Activated CD4-positive, alpha-beta memory T cell treated with anti-CD3 and anti-CD28 coated beads for 36 hours (primary cell): ENCODE measurements around the gene ANO7. TPM values are rescaled to one million over a fixed set of nuclear protein-coding genes. Genes with fewer than 3 reads are reported as not detected.

Experiments used
- CTCF ChIA-PET: fragments of 350-600 bp; sonication (Branson Sonifier 250); formaldehyde crosslinking; loops from one replicate; lab custom pipeline; 2021; ENCODE audit warnings: antibody characterized with exemption, inconsistent platforms; lab: Charles Lee
- POLR2A ChIA-PET: fragments of 350-600 bp; sonication (Branson Sonifier 250); formaldehyde crosslinking; loops from one replicate; lab custom pipeline; 2021; ENCODE audit warnings: antibody characterized with exemption; lab: Charles Lee
- DNase-seq: peaks from one replicate; pipeline ENCODE4 v3.0.0-alpha.2; 2020
- H3K27ac Mint-ChIP-seq: one replicate; pipeline ENCODE4 v1.8.0; 2021; ENCODE audit warnings: mixed read lengths
- H3K27me3 Mint-ChIP-seq: one replicate; pipeline ENCODE4 v1.8.0; 2021; ENCODE audit warnings: mixed read lengths
- H3K36me3 Mint-ChIP-seq: one replicate; pipeline ENCODE4 v1.8.0; 2021; ENCODE audit warnings: mixed read lengths
- H3K4me1 Mint-ChIP-seq: one replicate; pipeline ENCODE4 v1.8.0; 2021; ENCODE audit warnings: low read depth, mixed read lengths
- H3K4me3 Mint-ChIP-seq: one replicate; pipeline ENCODE4 v1.8.0; 2021; ENCODE audit warnings: mild to moderate bottlenecking, mixed read lengths
- H3K9me3 Mint-ChIP-seq: one replicate; pipeline ENCODE4 v1.8.0; 2021; ENCODE audit warnings: mixed read lengths
- intact Hi-C: fragments of 100-400 bp; cut with micrococcal nuclease; formaldehyde crosslinking; loops from one replicate; pipeline ENCODE4 v1.15.1; 2023
- total RNA-seq, 2 experiments: library from RNA; stranded (reverse); gene quantifications; one replicate each; pipeline ENCODE4 v1.2.3, GENCODE V29; 2021

ANO7 gene
- total RNA-seq, 2 experiments from 2014 or later, result 1.4 to 2.1 TPM

DNA sequence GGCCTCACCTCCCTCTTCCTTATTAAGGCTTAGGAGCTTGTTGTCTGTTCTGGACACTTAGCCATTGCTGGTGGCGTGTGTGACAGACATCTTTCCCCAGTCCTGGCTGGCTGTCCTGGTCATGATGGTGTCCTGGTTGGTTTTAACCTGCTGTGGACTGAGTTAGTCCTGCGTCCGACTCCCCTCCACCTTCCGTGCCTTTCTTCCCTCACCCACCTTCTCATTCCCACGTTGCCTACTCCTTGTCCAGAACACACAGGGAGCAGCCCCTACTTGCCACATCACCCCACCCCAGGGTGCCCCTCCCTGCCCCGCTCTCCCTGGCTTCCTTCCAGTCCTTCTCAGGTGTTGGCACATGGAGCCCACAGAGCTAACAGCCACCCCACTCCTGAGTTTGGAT lies 9.5 kb downstream of the ANO7 start:
- CTCF ChIA-PET, result no interaction called here
- Mint-ChIP-seq H3K27me3 (no peaks in the 10 kb centered on the region), H3K4me1 (no peaks in the 10 kb centered on the region), H3K9me3 (no peaks in the 10 kb centered on the region), H3K27ac (no peak overlapping the region), H3K36me3 (no peaks in the 10 kb centered on the region), H3K4me3 (no peak overlapping the region)
- no peak for DNase-seq
- intact Hi-C loops, result no loop called here
- POLR2A ChIA-PET, result no interaction called here

- Mint-ChIP-seq H3K4me1 (no peaks in the 10 kb centered on the region), H3K36me3 (no peaks in the 10 kb centered on the region), H3K4me3 (no peak overlapping the region), H3K9me3 (no peaks in the 10 kb centered on the region), H3K27me3 (no peaks in the 10 kb centered on the region), H3K27ac (no peak overlapping the region)
- no peak for DNase-seq
- POLR2A ChIA-PET, result no interaction called here
- CTCF ChIA-PET, result no interaction called here
- intact Hi-C loops, result no loop called here
Observed at GRCh38 chr2:241198381-241199279, 10.2 kb downstream of the ANO7 start.

- CTCF ChIA-PET, result no interaction called here
Observed at GRCh38 chr2:241199286-241199685, 10.8 kb downstream of the ANO7 start.

DNA sequence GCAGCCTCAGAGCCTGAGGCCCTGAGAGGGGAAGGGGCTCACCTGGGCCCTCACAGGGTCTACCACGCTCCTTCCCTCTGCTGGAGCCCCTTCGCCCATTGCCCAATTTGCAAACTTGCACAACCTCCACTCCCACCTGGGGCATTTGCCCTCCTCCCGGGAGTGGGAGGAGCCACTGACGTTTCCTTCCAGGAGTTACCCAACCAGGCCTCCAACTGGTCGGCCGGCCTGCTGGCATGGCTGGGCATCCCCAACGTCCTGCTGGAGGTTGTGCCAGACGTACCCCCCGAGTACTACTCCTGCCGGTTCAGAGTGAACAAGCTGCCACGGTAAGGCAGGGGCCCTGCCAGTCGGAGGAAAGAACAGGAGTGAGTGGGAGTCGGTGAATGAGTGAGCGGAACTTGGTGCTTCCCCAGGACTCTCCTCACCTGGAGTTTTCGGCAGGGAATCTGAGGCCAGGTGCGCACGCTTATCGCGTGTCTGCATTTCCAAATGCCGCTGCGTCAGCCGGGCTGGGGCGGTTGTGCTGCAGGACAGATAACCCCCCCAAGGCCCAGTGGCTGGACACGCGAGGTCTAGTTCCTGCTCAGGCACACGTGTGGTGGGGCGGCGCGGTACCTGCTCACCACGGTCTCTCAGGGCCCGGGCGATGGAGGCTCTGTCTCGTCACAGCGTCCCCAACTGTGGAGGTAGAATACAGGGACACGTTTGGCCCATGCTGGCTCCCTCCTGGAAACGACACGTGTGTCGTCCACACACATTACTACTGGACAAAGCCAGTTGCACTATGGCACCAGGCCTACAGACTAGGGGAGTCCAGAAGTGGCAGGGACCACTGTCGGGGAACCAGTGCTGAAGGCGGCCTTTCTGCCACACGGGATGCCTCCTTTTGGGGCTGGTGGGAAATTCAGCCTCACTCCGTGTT lies 11.7 kb downstream of the ANO7 start:
- H3K4me3 Mint-ChIP-seq, result no peak overlapping the region
- H3K27me3 Mint-ChIP-seq, result no peaks in the 10 kb centered on the region
- no peak overlapping the region for H3K27ac Mint-ChIP-seq
- no peaks in the 10 kb centered on the region for H3K36me3 Mint-ChIP-seq
- H3K9me3 Mint-ChIP-seq, result no peaks in the 10 kb centered on the region
- POLR2A ChIA-PET, result no interaction called here
- no peaks in the 10 kb centered on the region for H3K4me1 Mint-ChIP-seq
- intact Hi-C loops, result no loop called here
- no peak for DNase-seq
- CTCF ChIA-PET, result no interaction called here

More at GRCh38 chr2:241199286-241199685, 10.8 kb downstream of the ANO7 start:
- H3K4me3 Mint-ChIP-seq, result no peak overlapping the region
- no peaks in the 10 kb centered on the region for H3K4me1 Mint-ChIP-seq
- H3K27me3 Mint-ChIP-seq, result no peaks in the 10 kb centered on the region
- POLR2A ChIA-PET, result no interaction called here
- intact Hi-C loops, result no loop called here
- no peak overlapping the region for H3K27ac Mint-ChIP-seq
- no peaks in the 10 kb centered on the region for H3K9me3 Mint-ChIP-seq
- H3K36me3 Mint-ChIP-seq, result no peaks in the 10 kb centered on the region
- no peak for DNase-seq

DNA sequence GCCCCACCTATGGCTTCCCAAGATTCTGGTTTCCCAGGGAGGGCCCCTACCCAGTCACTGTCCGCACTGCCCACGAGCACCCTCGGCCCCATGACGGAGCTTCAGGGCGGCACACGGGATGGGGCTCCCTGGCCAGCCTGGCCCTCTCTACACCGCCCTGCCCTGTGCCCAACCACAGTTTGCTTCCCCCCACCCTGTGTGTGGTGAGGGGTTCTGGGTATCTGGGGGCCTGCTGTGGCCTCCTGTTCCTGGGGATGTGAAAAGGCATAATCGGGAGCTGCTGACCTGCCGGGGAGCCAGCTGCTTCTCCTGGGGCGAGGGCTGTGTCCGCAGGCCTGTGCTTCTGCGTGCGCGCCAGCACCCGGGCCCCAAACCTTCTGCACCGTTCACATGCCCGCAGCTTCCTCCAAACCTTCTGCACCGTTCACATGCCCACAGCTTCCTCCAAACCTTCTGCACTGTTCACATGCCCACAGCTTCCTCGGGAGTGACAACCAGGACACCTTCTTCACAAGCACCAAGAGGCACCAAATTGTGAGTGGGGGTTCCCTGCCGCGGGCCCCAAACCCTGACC lies 12.4 kb downstream of the ANO7 start:
- Mint-ChIP-seq H3K9me3 (no peaks in the 10 kb centered on the region), H3K27ac (no peak overlapping the region), H3K36me3 (no peaks in the 10 kb centered on the region), H3K27me3 (no peaks in the 10 kb centered on the region), H3K4me1 (no peaks in the 10 kb centered on the region), H3K4me3 (no peak overlapping the region)
- intact Hi-C loops, result no loop called here
- no peak for DNase-seq
- POLR2A ChIA-PET, result no interaction called here
- CTCF ChIA-PET, result no interaction called here

- Mint-ChIP-seq H3K9me3 (no peaks in the 10 kb centered on the region), H3K36me3 (no peaks in the 10 kb centered on the region), H3K27me3 (no peaks in the 10 kb centered on the region), H3K4me3 (no peak overlapping the region), H3K4me1 (no peaks in the 10 kb centered on the region), H3K27ac (no peak overlapping the region)
- intact Hi-C loops, result no loop called here
- no peak for DNase-seq
- ChIA-PET POLR2A (no interaction called here), CTCF (no interaction called here)
Observed at GRCh38 chr2:241201445-241202267, 13.2 kb downstream of the ANO7 start.

GRCh38 chr2:241202268-241202585 lies 13.8 kb downstream of the ANO7 start:
- H3K4me1 Mint-ChIP-seq, result no peaks in the 10 kb centered on the region
- H3K9me3 Mint-ChIP-seq, result no peaks in the 10 kb centered on the region
- ChIA-PET CTCF (no interaction called here), POLR2A (no interaction called here)
- no peaks in the 10 kb centered on the region for H3K36me3 Mint-ChIP-seq
- no peak for DNase-seq
- intact Hi-C loops, result no loop called here
- H3K27ac Mint-ChIP-seq, result no peak overlapping the region
- no peak overlapping the region for H3K4me3 Mint-ChIP-seq
- no peaks in the 10 kb centered on the region for H3K27me3 Mint-ChIP-seq

DNA sequence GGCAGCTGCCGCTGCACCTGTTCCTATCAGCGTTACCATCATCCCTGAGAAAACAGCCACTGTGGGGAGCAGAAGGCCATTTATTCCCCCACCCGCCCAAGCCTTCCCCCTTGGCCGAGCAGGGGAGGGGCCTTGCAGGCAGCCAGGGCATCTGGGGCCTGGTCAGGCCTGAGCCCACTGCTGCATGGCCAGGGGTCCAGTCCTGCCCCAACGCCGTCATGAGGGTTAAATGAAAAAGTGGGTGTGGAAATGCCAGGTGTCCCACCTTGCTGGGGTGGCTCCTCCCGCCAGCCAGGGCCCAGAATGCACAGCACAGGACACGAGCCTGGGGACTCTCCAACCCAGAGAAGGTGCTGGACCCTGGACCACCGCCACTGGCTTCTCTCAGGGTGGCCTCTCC lies 14.2 kb downstream of the ANO7 start:
- POLR2A ChIA-PET, result no interaction called here

GRCh38 chr2:241203218-241204009 lies 14.9 kb downstream of the ANO7 start:
- no peaks in the 10 kb centered on the region for H3K9me3 Mint-ChIP-seq
- ChIA-PET POLR2A (no interaction called here), CTCF (no interaction called here)

More for the DNA sequence above, 14.2 kb downstream of the ANO7 start:
- H3K36me3 Mint-ChIP-seq, result no peaks in the 10 kb centered on the region
- no peak for DNase-seq
- H3K27me3 Mint-ChIP-seq, result no peaks in the 10 kb centered on the region
- no peak overlapping the region for H3K4me3 Mint-ChIP-seq
- no peaks in the 10 kb centered on the region for H3K4me1 Mint-ChIP-seq
- H3K9me3 Mint-ChIP-seq, result no peaks in the 10 kb centered on the region
- CTCF ChIA-PET, result no interaction called here
- intact Hi-C loops, result no loop called here
- H3K27ac Mint-ChIP-seq, result no peak overlapping the region

DNA sequence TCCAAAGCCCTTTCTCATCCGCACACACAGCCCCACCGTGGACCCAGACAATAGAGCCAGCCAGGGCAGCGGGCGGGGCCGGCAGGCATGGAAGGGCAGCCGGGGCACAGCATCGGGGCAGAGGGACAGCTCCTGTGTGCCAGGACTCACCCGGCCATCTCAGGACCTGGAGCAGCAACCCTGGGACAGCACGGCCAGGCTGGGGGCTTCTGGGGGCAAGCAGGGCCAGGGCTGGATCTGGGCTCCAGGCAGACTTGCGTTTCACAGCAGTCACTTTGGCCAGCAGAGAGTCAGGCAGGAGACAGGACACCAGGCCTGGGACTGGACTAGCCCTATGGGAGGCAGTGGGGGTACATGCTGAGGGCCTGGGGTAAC lies 15.5 kb downstream of the ANO7 start:
- no peaks in the 10 kb centered on the region for H3K9me3 Mint-ChIP-seq
- intact Hi-C loops, result no loop called here
- no peaks in the 10 kb centered on the region for H3K36me3 Mint-ChIP-seq
- H3K27ac Mint-ChIP-seq, result no peak overlapping the region
- POLR2A ChIA-PET, result no interaction called here
- no peak for DNase-seq
- no peaks in the 10 kb centered on the region for H3K4me1 Mint-ChIP-seq
- no peak overlapping the region for H3K4me3 Mint-ChIP-seq
- H3K27me3 Mint-ChIP-seq, result no peaks in the 10 kb centered on the region
- CTCF ChIA-PET, result no interaction called here

More at GRCh38 chr2:241203218-241204009, 14.9 kb downstream of the ANO7 start:
- Mint-ChIP-seq H3K27ac (no peak overlapping the region), H3K4me3 (no peak overlapping the region), H3K27me3 (no peaks in the 10 kb centered on the region), H3K36me3 (no peaks in the 10 kb centered on the region), H3K4me1 (no peaks in the 10 kb centered on the region)
- no peak for DNase-seq
- intact Hi-C loops, result no loop called here

- no peaks in the 10 kb centered on the region for H3K4me1 Mint-ChIP-seq
- H3K27me3 Mint-ChIP-seq, result no peaks in the 10 kb centered on the region
- no peak overlapping the region for H3K4me3 Mint-ChIP-seq
- intact Hi-C loops, result no loop called here
- DNase-seq, result no peak
- ChIA-PET CTCF (no interaction called here), POLR2A (no interaction called here)
- H3K27ac Mint-ChIP-seq, result no peak overlapping the region
- H3K36me3 Mint-ChIP-seq, result no peaks in the 10 kb centered on the region
- no peaks in the 10 kb centered on the region for H3K9me3 Mint-ChIP-seq
Observed at GRCh38 chr2:241204490-241204889, 16.0 kb downstream of the ANO7 start.
